HepG2 (cell line): ENCODE measurements around the gene DUOXA1. TPM values are rescaled to one million over a fixed set of nuclear protein-coding genes. Genes with fewer than 3 reads are reported as not detected.

ENCODE experiments used
- AHR ChIP-seq: IDR thresholded peaks from 2 replicates; pipeline ENCODE4 v1.6.1; 2018; ENCODE audit warnings: missing genetic modification reagents, missing compliant biosample characterization
- ARNTL ChIP-seq: sonication (generic); formaldehyde crosslinking; IDR thresholded peaks from 2 replicates; pipeline ENCODE4 v1.4.0; 2020; ENCODE audit warnings: mild to moderate bottlenecking, missing genetic modification reagents
- BRD4 ChIP-seq: sonication (generic); formaldehyde crosslinking; IDR thresholded peaks from 2 replicates; pipeline ENCODE4 v1.4.0; 2020; ENCODE audit warnings: missing genetic modification reagents
- FOXO1 ChIP-seq: sonication (generic); formaldehyde crosslinking; IDR thresholded peaks from 2 replicates; pipeline ENCODE4 v1.4.0; 2020; ENCODE audit warnings: missing genetic modification reagents
- HNF1B ChIP-seq: sonication (generic); formaldehyde crosslinking; IDR thresholded peaks from 2 replicates; pipeline ENCODE4 v1.5.1; 2020; ENCODE audit warnings: mild to moderate bottlenecking, moderate library complexity, missing genetic modification reagents
- HOXA5 ChIP-seq: sonication (generic); formaldehyde crosslinking; IDR thresholded peaks from 2 replicates; pipeline ENCODE4 v1.4.0; 2020; ENCODE audit warnings: missing genetic modification reagents
- IKZF4 ChIP-seq: sonication (generic); formaldehyde crosslinking; IDR thresholded peaks from 2 replicates; pipeline ENCODE4 v1.5.1; 2020; ENCODE audit warnings: borderline replicate concordance, mild to moderate bottlenecking, low read depth, missing genetic modification reagents; ENCODE audit errors: not compliant biosample characterization
- REXO4 ChIP-seq: sonication (generic); formaldehyde crosslinking; IDR thresholded peaks from 2 replicates; pipeline ENCODE4 v1.8.0; 2022; ENCODE audit warnings: missing genetic modification reagents, mild to moderate bottlenecking, borderline replicate concordance
- RFXANK ChIP-seq: IDR thresholded peaks from 2 replicates; pipeline ENCODE4 v1.6.1; 2016
- SALL2 ChIP-seq: sonication (generic); formaldehyde crosslinking; IDR thresholded peaks from 2 replicates; pipeline ENCODE4 v1.8.1; 2023; ENCODE audit warnings: mild to moderate bottlenecking, missing genetic modification reagents, inconsistent platforms
- SKIL ChIP-seq: sonication (generic); formaldehyde crosslinking; IDR thresholded peaks from 2 replicates; pipeline ENCODE4 v1.8.0; 2022; ENCODE audit warnings: missing genetic modification reagents, mild to moderate bottlenecking, moderate library complexity, borderline replicate concordance
- SMC3 ChIP-seq: IDR thresholded peaks from 2 replicates; pipeline ENCODE4 v1.6.1; 2011; ENCODE audit warnings: low read length, improper control_type of control experiment
- STAT6 ChIP-seq: sonication (generic); formaldehyde crosslinking; IDR thresholded peaks from 2 replicates; pipeline ENCODE4 v1.4.0; 2020; ENCODE audit warnings: missing genetic modification reagents, mild to moderate bottlenecking, borderline replicate concordance
- ZBTB37 ChIP-seq: sonication (generic); formaldehyde crosslinking; IDR thresholded peaks from 2 replicates; pipeline ENCODE4 v1.4.0; 2020; ENCODE audit warnings: mild to moderate bottlenecking, missing genetic modification reagents
- ZNF160 ChIP-seq: sonication (generic); formaldehyde crosslinking; IDR thresholded peaks from 2 replicates; pipeline ENCODE4 v1.8.0; 2022; ENCODE audit warnings: mild to moderate bottlenecking, inconsistent platforms, missing genetic modification reagents
- ZNF235 ChIP-seq: sonication (generic); formaldehyde crosslinking; IDR thresholded peaks from 2 replicates; pipeline ENCODE4 v1.8.1; 2023; ENCODE audit warnings: mild to moderate bottlenecking, missing genetic modification reagents, borderline replicate concordance
- ZNF543 ChIP-seq: sonication (generic); formaldehyde crosslinking; IDR thresholded peaks from 2 replicates; pipeline ENCODE4 v1.4.0; 2020; ENCODE audit warnings: mild to moderate bottlenecking, missing genetic modification reagents
- ZNF546 ChIP-seq: sonication (generic); formaldehyde crosslinking; conservative IDR thresholded peaks from 2 replicates; pipeline ENCODE4 v1.8.1; 2023; ENCODE audit warnings: mild to moderate bottlenecking, missing genetic modification reagents
- ZNF567 ChIP-seq: sonication (generic); formaldehyde crosslinking; IDR thresholded peaks from 2 replicates; pipeline ENCODE4 v1.8.1; 2023; ENCODE audit warnings: mild to moderate bottlenecking, missing genetic modification reagents, borderline replicate concordance
- polyA plus RNA-seq, 8 experiments: library from polyadenylated mRNA; depleted of rRNA in 3 of 8; stranded (reverse) in 7 of 8; unstranded in 1 of 8; fragments of >200 nt; fragmentation: Illumina TruSeq in 4 of 8; extraction: Trizol in 4 of 8; gene quantifications; 2 replicates each; pipeline versions ENCODE4 v1.2.1 to v1.2.3, GENCODE V29; 2011 to 2016; ENCODE audit warnings: low read depth in 4 of 8, missing spikeins in 1 of 8, mixed read lengths in 1 of 8; ENCODE audit not compliant: insufficient read depth in 1 of 8
- total RNA-seq, 5 experiments: library from RNA; depleted of rRNA; stranded (reverse); fragments of >200 nt; fragmentation: Illumina TruSeq; extraction: Trizol; gene quantifications; 2 replicates each; pipeline ENCODE4 v1.2.3, GENCODE V29; 2016; ENCODE audit warnings: low read depth in 1 of 5
- TF ChIP-seq, protein P1 (sequence below): sonication (generic); formaldehyde crosslinking; IDR thresholded peaks from 2 replicates; pipeline ENCODE4 v1.5.0; 2020; ENCODE audit warnings: mild to moderate bottlenecking, missing genetic modification reagents, borderline replicate concordance

Gene DUOXA1
- total and polyA plus RNA-seq, 2 of the 13 experiments (the other 11 are each of a cell fraction or from before 2014, with no cell fraction given): not detected

- TF ChIP-seq STAT6 (CRISPR knock-in tag): no peak
- peak; percentile 69 for TF ChIP-seq SMC3
- no peak for TF ChIP-seq BRD4 (CRISPR knock-in tag)
- TF ChIP-seq, protein P1, sequence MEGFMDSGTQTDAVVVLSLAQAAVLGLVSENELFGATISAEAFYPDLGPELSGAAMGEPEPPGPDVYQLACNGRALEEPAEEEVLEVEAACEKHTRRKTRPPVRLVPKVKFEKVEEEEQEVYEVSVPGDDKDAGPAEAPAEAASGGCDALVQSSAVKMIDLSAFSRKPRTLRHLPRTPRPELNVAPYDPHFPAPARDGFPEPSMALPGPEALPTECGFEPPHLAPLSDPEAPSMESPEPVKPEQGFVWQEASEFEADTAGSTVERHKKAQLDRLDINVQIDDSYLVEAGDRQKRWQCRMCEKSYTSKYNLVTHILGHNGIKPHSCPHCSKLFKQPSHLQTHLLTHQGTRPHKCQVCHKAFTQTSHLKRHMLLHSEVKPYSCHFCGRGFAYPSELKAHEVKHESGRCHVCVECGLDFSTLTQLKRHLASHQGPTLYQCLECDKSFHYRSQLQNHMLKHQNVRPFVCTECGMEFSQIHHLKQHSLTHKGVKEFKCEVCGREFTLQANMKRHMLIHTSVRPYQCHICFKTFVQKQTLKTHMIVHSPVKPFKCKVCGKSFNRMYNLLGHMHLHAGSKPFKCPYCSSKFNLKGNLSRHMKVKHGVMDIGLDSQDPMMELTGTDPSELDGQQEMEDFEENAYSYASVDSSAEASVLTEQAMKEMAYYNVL (CRISPR knock-in tag): no peak
- no peak for TF ChIP-seq AHR (CRISPR knock-in tag)
- TF ChIP-seq IKZF4: no peak
- no peak for TF ChIP-seq ZNF543
- TF ChIP-seq ZNF235 (CRISPR knock-in tag): no peak
- no peak for TF ChIP-seq ZNF546 (CRISPR knock-in tag)
- no peak for TF ChIP-seq FOXO1 (CRISPR knock-in tag)
- TF ChIP-seq HNF1B: peak; percentile 81
- no peak for TF ChIP-seq RFXANK (CRISPR knock-in tag)
- no peak for TF ChIP-seq ZNF160 (CRISPR knock-in tag)
- TF ChIP-seq ZBTB37: no peak
- peak; percentile 77; the same call in 1 of the 2 replicates for TF ChIP-seq SALL2 (CRISPR knock-in tag)
- TF ChIP-seq SKIL (CRISPR knock-in tag): no peak
- no peak for TF ChIP-seq ARNTL
- no peak for TF ChIP-seq HOXA5
- TF ChIP-seq REXO4: no peak
- 0 out of 2 replicates have a peak, but pooled peaks have one; percentile 44 for TF ChIP-seq ZNF567 (CRISPR knock-in tag)
Observed at GRCh38 chr15:45162771-45163507, 33.3 kb upstream of the DUOXA1 start (continued).
